Esophagus muscularis mucosa (tissue), 4 donors: Measurements from ENCODE around the gene ARHGDIA.

ENCODE experiments used
- EP300 ChIP-seq: sonication (generic); formaldehyde crosslinking; IDR thresholded peaks from one replicate; pipeline ENCODE4 v1.6.1; 2017; ENCODE audit warnings: antibody characterized with exemption
- POLR2A ChIP-seq: fragments of 450-650 bp; IDR thresholded peaks from one replicate; pipeline ENCODE4 v1.6.1; 2017; ENCODE audit warnings: antibody characterized with exemption, moderate library complexity, mild to moderate bottlenecking, low read depth
- POLR2AphosphoS5 ChIP-seq, 2 donors: sonication (generic); formaldehyde crosslinking; IDR thresholded peaks; one replicate each; pipeline ENCODE4 v1.6.1; 2017; ENCODE audit warnings: antibody characterized with exemption in 2 of 2
- TF ChIP-seq, protein P1 (sequence below), 3 experiments: fragments of 200-600 bp in 2 of 3; fragments of 450-650 bp in 1 of 3; sonication (generic) in 2 of 3; IDR thresholded peaks; one replicate each; pipeline ENCODE4 v1.5.1; 2017 to 2019; ENCODE audit warnings: antibody characterized with exemption in 3 of 3, mild to moderate bottlenecking in 2 of 3, moderate library complexity in 1 of 3

DNA sequence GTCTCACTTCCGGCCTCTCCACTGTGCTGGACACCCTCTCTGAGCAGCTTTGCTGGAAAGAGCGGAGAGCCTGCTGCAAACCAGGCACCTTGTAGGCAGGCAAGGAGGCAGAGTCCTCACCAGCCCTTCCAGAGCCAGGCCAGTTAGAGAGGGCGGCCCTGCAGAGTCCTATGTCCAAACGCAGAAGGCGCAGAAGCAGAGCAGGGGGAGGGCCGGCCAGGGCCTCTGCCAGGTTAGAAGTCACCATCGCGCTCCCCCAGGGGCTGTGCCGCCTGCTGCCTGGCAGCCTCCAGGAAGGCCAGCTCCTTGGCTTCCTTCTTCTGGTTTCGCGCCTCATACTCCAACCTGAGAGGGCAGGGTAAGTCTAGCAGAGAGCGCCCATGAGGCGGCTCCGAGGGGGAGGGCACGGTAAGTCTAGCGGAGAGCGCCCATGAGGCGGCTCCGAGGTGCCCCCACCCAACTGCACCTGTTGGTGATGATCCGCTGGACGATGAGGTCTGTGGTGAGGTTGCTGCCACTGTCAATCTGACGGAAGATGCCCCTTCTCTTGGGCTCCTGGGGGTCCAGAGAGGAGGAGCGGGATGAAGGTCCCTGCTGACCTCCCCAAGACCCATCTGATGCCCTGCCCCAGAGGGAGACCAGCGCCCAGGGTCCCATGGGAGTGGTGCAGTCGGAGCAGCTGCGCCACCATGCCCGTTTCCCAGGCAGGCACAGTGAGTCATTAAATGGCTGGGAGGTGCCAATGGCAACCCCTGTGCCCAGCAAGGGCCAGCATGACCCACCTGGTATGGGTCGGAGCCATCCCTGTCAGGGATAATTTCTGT, 33.7 kb upstream of the ARHGDIA start:
- TF ChIP-seq, protein P1, sequence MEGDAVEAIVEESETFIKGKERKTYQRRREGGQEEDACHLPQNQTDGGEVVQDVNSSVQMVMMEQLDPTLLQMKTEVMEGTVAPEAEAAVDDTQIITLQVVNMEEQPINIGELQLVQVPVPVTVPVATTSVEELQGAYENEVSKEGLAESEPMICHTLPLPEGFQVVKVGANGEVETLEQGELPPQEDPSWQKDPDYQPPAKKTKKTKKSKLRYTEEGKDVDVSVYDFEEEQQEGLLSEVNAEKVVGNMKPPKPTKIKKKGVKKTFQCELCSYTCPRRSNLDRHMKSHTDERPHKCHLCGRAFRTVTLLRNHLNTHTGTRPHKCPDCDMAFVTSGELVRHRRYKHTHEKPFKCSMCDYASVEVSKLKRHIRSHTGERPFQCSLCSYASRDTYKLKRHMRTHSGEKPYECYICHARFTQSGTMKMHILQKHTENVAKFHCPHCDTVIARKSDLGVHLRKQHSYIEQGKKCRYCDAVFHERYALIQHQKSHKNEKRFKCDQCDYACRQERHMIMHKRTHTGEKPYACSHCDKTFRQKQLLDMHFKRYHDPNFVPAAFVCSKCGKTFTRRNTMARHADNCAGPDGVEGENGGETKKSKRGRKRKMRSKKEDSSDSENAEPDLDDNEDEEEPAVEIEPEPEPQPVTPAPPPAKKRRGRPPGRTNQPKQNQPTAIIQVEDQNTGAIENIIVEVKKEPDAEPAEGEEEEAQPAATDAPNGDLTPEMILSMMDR (IDR thresholded peaks at IDR 0.05) = no peak
- TF ChIP-seq POLR2A (no peak), POLR2AphosphoS5 (IDR thresholded peaks at IDR 0.05) (no peak), EP300 (no peak)
